ENCODE data around the gene ARPC3. TPM values are rescaled to one million over a fixed set of nuclear protein-coding genes. Genes with fewer than 3 reads are reported as not detected.

The ARPC3 gene
- total RNA-seq, 1 donor from 2014 or later = 338 TPM

- peak within 1 kb of the TSS; percentile 98 for H3K27ac Mint-ChIP-seq
- H3K4me1 Mint-ChIP-seq (ENCODE audit: low read depth) = peaks cover 16% of the 10 kb centered on the region
- no peaks in the 10 kb centered on the region for H3K27me3 Mint-ChIP-seq (ENCODE audit: low read depth)
- no peaks in the 10 kb centered on the region for H3K9me3 Mint-ChIP-seq
- DNase-seq (ENCODE audit: low spot score) = peak; percentile 81
- intact Hi-C loops (cut with micrococcal nuclease) = loop anchor here (1.0 kb wide), 1 partner anchor 65 kb away; the partner anchor contains the start of genes FAM216A and GPN3
- H3K36me3 Mint-ChIP-seq (ENCODE audit: low read depth) = peaks cover 23% of the 10 kb centered on the region
- peak within 1 kb of the TSS; percentile 99 for H3K4me3 Mint-ChIP-seq (ENCODE audit: low read depth)
These were observed 46.8 kb downstream of the ARPC3 start, which contains the start of gene ANAPC7 for GRCh38 chr12:110403146-110403975. Gene ANAPC7 (minus strand): TSS chr12:110403708. CDS start chr12:110403627, 81 bp downstream.

Other genes with a start within 250 kb of the ARPC3 start
- gene ATP2A2, start 169.1 kb downstream of the ARPC3 start, total RNA-seq = 213 and 219 TPM in 2 replicates
- gene ANAPC7, start 46.6 kb downstream of the ARPC3 start, total RNA-seq = 67.2 and 68.4 TPM in 2 replicates
- gene GPN3, start 17.9 kb upstream of the ARPC3 start, total RNA-seq = 43.9 and 47.5 TPM in 2 replicates
- 44.7 and 48.8 TPM in 2 replicates for gene FAM216A, start 18.5 kb upstream of the ARPC3 start, total RNA-seq
- 103 and 107 TPM in 2 replicates for gene VPS29, start 51.8 kb upstream of the ARPC3 start, total RNA-seq
- gene RAD9B, start 52.0 kb upstream of the ARPC3 start, total RNA-seq = 0.28 and 0.41 TPM in 2 replicates
- 41.7 and 42.4 TPM in 2 replicates for gene PPTC7, start 133.0 kb upstream of the ARPC3 start, total RNA-seq
- gene TCTN1, start 163.8 kb upstream of the ARPC3 start, total RNA-seq = 5.1 and 6.6 TPM in 2 replicates
- gene HVCN1, start 238.8 kb upstream of the ARPC3 start, total RNA-seq = 9.7 TPM in 2 replicates